ENCODE data around the gene INSIG2.

DNA sequence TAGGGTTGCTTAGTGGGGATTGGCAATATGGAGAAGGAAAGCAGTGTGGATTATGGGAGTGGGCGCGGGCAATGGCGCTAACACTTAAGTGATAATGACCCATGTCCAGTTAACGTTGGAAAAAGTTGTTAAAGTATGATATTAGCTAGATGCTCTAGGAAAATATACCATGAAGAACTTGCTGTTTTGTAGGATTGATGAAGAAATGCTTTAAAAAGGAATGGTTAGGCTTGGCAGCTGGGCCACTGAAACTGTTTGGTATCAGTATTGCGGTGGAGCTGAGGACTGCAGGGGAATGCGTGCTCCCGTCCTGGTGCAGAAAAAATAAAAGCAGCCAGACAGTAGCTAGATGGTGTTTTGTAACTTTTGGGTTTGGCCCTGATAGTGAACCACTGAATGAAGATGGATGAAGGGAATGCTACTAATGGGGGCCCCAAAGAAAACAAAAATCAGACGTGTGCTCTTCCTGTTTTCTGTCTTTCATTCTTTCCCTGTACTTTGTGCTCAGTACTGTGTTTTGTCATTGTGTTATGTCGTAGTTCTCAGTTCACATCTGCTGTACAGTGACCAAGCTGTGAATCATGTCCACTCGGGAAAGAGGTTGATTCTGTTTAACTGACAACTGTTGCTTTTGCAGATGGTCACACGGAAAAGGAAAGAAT is 999 bp downstream of the INSIG2 start:
- TF ChIP-seq, protein P1, sequence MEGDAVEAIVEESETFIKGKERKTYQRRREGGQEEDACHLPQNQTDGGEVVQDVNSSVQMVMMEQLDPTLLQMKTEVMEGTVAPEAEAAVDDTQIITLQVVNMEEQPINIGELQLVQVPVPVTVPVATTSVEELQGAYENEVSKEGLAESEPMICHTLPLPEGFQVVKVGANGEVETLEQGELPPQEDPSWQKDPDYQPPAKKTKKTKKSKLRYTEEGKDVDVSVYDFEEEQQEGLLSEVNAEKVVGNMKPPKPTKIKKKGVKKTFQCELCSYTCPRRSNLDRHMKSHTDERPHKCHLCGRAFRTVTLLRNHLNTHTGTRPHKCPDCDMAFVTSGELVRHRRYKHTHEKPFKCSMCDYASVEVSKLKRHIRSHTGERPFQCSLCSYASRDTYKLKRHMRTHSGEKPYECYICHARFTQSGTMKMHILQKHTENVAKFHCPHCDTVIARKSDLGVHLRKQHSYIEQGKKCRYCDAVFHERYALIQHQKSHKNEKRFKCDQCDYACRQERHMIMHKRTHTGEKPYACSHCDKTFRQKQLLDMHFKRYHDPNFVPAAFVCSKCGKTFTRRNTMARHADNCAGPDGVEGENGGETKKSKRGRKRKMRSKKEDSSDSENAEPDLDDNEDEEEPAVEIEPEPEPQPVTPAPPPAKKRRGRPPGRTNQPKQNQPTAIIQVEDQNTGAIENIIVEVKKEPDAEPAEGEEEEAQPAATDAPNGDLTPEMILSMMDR (IDR thresholded peaks at IDR 0.05) = peak in 2 of 4 experiments; percentile 17 to 18
- TF ChIP-seq POLR2A (IDR thresholded peaks at IDR 0.05) = no peak

Data from uterus (tissue), 2 donors.